ENCODE data around the gene UGT1A3.

UGT1A3 gene

DNA sequence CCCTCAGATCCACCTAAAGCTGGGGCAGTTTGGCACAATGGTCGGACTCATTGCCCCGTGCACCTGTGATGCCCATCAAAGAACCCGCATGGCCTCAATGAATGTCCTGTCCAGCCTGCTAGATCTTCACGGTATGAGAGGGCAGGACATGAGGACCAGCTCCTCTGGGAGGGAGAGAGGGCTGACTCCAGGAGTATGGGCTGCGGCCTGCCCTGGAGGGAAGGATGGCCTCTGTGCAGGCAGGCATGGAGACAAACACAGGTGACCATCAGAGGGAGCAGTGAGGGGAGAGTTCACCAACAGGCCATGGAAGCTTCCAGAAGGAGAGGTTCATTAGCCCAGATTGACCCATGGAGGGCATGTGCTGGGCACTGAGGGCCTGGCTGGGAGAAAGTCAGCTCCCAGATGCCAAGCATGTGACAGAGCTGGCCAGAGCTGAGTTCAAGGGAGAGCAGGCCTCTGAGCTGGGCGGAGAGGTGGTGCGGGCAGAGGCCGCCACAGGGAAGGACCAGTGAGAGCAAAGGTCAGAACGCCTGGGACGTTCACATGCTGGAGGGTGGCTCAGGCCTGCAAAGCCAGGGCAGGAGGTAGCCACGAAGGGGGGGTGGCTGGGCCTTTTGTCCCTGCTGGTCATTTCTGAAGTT is 89.3 kb downstream of the UGT1A3 start:
- Mint-ChIP-seq H3K36me3 (ENCODE audit: low read depth) (no peaks in the 10 kb centered on the region), H3K27ac (no peak overlapping the region), H3K9me3 (no peaks in the 10 kb centered on the region), H3K4me1 (no peaks in the 10 kb centered on the region), H3K4me3 (no peak overlapping the region), H3K27me3 (peaks cover 3% of the 10 kb centered on the region)
- ATAC-seq, result no peak
- DNase-seq, result no peak

DNA sequence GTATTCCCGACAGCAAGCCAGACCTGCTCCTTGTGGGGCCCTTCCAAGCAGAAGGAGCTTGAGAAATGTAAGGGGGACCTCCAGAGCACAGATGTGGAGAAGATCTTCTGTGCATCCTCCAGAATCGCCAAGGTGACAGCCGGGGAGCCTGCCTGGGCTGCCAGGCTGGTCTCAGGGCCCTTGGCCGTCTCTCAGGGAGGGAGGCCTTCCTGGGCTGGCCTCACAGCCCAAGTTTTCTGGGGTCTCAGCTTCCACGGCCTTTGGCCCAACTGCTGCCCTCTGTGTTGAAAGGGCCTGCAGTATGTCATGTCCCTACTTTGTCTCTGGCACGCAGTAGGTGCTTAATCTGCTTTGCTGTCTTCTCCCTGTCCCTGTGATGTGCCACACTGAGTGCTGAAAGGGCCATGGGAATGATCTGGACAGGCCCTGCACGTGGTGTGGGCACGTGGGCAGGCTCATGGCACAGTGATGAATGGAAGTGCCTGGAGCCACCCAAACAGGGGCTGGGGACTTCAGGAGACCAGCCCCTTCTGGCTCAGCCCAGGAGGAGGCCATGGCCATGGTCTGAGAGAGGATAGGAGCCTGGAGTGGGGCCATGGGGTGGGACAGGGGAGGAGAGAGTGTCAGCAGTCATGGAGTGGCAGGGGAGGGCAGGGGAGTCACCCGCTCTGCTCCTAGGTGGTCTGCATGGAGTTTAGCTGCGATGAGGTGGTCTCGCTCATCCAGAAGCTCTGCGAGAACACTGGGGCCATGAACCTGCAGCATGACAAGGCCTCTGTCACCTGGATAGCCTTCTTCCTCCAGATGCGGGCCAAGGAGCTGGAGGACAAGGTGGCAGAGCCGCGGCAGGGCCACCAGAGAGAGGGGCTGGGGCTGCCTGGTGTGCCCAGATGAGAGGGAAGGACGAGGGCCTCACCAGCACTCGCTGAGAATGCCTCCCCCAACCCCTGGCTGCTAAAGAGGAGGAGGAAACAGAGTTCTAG is 90.1 kb downstream of the UGT1A3 start:
- Mint-ChIP-seq H3K36me3 (ENCODE audit: low read depth) (no peaks in the 10 kb centered on the region), H3K4me1 (no peaks in the 10 kb centered on the region), H3K27ac (no peak overlapping the region), H3K4me3 (no peak overlapping the region), H3K27me3 (peaks cover 3% of the 10 kb centered on the region), H3K9me3 (no peaks in the 10 kb centered on the region)
- ATAC-seq, result no peak
- DNase-seq, result no peak

DNA sequence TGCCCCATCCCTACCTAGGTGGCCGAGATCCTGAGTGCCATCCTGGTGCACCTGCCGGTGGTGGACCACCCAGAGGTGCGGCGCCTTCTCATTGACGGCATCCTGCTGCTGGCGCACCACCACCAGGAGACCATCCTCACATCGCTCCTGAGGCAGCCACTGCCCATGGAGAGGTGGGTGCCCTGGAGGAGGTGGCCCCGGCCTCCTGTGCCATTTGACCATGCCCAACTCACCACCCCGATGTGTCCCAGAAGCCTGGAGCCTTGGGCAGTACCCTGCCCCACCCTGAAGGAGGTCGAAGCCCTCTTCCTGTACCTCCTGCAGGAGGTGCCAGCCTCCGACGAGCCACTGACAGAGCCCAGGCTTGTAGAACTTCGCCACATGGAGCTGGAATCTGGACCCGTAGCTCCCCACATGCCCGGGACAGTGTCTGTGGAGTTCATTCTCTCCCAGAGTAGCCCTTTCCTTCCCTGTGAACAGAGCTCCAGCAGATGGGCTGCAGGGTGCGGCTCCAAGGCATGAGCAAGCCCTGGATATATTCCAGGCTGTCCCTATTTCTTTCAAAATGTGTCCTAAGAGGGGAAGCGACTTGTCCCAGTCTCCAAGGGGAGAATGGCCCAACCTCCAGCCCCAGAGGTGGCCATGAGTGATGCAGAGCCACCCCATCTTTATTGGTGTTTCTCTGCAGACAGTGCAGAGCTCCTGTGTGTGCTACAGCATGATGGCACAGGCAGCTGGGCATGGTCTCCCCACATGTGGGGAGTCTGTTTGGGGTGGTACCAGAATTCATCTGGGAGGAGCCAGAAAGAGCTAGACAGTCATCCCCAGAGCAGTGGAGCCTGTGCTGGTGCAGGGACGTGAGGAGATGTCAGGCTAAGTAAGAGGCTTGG is 91.3 kb downstream of the UGT1A3 start:
- no peaks in the 10 kb centered on the region for H3K9me3 Mint-ChIP-seq
- DNase-seq (no peak), ATAC-seq (no peak)
- no peaks in the 10 kb centered on the region for H3K36me3 Mint-ChIP-seq (ENCODE audit: low read depth)
- no peak overlapping the region for H3K4me3 Mint-ChIP-seq
- no peak overlapping the region for H3K27ac Mint-ChIP-seq
- peaks cover 3% of the 10 kb centered on the region for H3K27me3 Mint-ChIP-seq
- H3K4me1 Mint-ChIP-seq, result no peaks in the 10 kb centered on the region

DNA sequence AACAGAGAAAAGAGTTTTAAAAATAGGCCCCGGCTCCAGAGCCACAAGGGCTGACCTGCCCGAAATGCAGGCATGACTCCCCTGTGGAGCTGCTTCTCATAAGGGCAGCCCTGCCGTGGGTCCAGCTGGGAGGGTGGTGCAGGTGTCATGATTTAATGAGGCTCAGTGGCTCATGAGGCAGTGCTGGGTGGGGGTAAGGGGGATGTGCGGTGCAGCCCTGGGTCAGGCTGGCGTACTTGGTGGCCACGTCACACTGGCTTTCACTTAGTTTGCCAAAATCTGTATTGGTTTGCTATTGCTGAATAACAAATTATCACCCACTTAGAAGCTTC is 91.9 kb downstream of the UGT1A3 start:
- peaks cover 5% of the 10 kb centered on the region for H3K27me3 Mint-ChIP-seq

DNA sequence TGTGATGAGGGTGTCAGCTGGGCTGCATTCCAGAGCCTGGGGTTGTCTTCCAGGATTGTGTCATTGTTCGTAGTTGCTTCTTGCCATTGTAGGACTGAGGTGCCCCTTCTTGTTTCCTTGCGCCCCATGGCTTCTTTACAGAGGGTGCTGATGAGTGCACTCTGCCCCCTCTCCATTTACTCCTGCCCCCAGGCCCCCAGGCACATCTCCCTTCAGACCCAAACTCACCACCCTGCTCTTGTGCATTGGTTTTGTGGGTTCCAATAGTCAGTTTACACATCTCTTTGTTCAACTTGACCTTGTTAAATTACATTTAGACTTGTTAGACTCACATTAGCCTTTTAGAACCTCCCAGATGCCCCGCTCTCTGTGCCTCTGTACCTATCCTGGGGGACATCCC is 92.4 kb downstream of the UGT1A3 start:
- H3K36me3 Mint-ChIP-seq (ENCODE audit: low read depth), result no peaks in the 10 kb centered on the region
- H3K9me3 Mint-ChIP-seq, result no peaks in the 10 kb centered on the region
- H3K4me1 Mint-ChIP-seq, result no peaks in the 10 kb centered on the region
- H3K27me3 Mint-ChIP-seq, result peaks cover 7% of the 10 kb centered on the region
- DNase-seq (no peak), ATAC-seq (no peak)
- no peak overlapping the region for H3K27ac Mint-ChIP-seq
- no peak overlapping the region for H3K4me3 Mint-ChIP-seq

More for the DNA sequence above, 91.9 kb downstream of the UGT1A3 start:
- DNase-seq, result no peak
- no peaks in the 10 kb centered on the region for H3K36me3 Mint-ChIP-seq (ENCODE audit: low read depth)
- no peak overlapping the region for H3K4me3 Mint-ChIP-seq
- no peaks in the 10 kb centered on the region for H3K4me1 Mint-ChIP-seq
- no peak for ATAC-seq
- H3K27ac Mint-ChIP-seq, result no peak overlapping the region
- no peaks in the 10 kb centered on the region for H3K9me3 Mint-ChIP-seq

DNA sequence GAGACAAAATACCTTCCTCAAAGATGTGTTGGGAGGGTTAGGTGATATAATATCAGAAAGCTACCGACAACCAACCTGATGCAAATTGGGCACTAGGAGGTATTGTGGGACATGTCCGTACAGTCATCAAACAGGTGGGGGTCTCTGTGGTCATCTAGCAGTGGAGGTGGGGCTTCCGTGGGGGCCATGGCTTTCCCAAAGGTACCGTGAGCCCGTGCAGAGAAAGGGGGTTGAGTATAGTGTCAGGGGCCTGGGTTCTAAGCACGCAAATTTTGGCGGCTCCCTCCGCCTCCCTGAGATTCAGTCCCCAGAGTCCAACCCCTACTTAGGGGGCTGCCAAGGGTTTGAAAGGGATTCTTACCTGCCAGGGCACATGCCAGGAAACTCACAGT is 92.9 kb downstream of the UGT1A3 start:
- Mint-ChIP-seq H3K36me3 (ENCODE audit: low read depth) (no peaks in the 10 kb centered on the region), H3K9me3 (no peaks in the 10 kb centered on the region), H3K27ac (no peak overlapping the region), H3K4me1 (no peaks in the 10 kb centered on the region), H3K4me3 (no peak overlapping the region), H3K27me3 (peaks cover 8% of the 10 kb centered on the region)
- ATAC-seq, result no peak
- no peak for DNase-seq

DNA sequence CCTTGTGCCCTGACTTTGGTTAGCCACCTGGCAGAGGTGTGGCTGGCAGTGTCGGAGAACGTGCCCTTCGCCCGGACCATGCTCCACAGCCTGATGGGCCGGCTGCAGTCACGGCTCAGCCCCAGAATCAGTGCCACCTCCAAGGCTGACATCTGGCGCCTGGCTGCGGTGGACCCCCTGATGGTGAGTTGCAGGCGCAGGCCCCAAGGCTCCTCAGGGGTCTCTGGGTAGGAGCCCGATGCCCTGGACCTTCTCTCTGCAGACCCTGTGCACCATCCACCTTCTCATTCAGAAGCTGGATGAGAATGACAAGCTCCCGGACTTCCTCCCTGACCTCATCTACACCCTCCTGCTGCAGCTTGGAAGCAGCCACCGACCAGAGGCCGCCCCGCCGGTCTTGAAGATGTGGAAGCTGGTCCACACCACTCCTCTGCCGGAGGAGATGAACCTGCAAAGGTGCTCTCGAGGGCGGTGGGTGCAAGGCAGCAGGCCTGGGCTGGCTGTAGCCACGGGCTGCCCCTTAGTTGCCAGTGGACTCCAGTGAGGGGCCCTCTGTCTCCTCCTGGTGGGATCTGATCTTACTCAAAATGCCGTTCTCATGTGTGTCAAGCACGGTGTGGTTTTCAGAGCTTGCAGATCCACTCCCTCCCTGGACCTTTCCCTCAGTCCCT is 93.4 kb downstream of the UGT1A3 start:
- Mint-ChIP-seq H3K27me3 (peaks cover 8% of the 10 kb centered on the region), H3K9me3 (no peaks in the 10 kb centered on the region), H3K27ac (no peak overlapping the region), H3K4me1 (no peaks in the 10 kb centered on the region), H3K4me3 (no peak overlapping the region), H3K36me3 (ENCODE audit: low read depth) (no peaks in the 10 kb centered on the region)
- DNase-seq (no peak), ATAC-seq (no peak)
